ENCODE measurements around the gene RBM34.

GRCh38 chr1:235101558-235102258 is 59.3 kb downstream of the RBM34 start:
- no peak for TF ChIP-seq TCF7L2 (IDR thresholded peaks at IDR 0.05; ENCODE audit: low read depth, low read length)
- TF ChIP-seq CTCF (IDR thresholded peaks at IDR 0.05), result no peak
- no peak for TF ChIP-seq SIN3A (IDR thresholded peaks at IDR 0.05; ENCODE audit: borderline replicate concordance, insufficient read depth, low read depth, low read length)
- TF ChIP-seq REST (IDR thresholded peaks at IDR 0.05; ENCODE audit: insufficient read depth in 1 of 2, low read depth in 2 of 2, low read length in 1 of 2), result no peak
- no peak for TF ChIP-seq POLR2AphosphoS5 (IDR thresholded peaks at IDR 0.05; ENCODE audit: low read depth, low read length)

Measured in Panc1 (cell line).